Astrocyte of the cerebellum (primary cell): Measurements from ENCODE around the gene KCNIP1.
A peak's percentile ranks its signal among the peaks of the same experiment; 100 is the strongest.

ENCODE experiments used
- DNase-seq: peaks from one replicate; pipeline ENCODE4 v3.0.0-alpha.2; 2011; ENCODE audit warnings: low read depth
- H3K4me3 ChIP-seq: 2 replicates; pipeline ENCODE4 v1.5.1; 2011; ENCODE audit warnings: mild to moderate bottlenecking, low read depth, low read length, moderate library complexity
- in situ Hi-C: cut with HindIII; loops from 2 replicates; pipeline ENCODE4 v1.10.0; 2017; ENCODE audit warnings: low sequenced_read_pairs
- TF ChIP-seq, protein P1 (sequence below): IDR thresholded peaks from 2 replicates; pipeline ENCODE4 v1.5.1; 2012; ENCODE audit warnings: low read length, low read depth, moderate library complexity, mild to moderate bottlenecking; ENCODE audit errors: missing control alignments

Gene KCNIP1

DNA sequence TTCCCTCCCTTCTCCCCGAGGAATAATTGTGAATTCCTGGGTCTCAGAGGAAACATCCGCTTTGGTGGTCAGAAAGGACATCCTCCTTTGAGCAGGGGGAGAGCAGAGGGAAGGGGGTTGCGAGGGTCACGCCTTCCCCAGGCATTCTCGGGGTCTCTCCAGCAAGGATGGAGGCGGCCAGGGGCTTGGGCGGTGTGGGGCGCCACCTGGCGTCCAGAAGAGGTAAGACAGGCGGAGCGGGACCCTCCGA, 129.1 kb downstream of the KCNIP1 start:
- TF ChIP-seq, protein P1, sequence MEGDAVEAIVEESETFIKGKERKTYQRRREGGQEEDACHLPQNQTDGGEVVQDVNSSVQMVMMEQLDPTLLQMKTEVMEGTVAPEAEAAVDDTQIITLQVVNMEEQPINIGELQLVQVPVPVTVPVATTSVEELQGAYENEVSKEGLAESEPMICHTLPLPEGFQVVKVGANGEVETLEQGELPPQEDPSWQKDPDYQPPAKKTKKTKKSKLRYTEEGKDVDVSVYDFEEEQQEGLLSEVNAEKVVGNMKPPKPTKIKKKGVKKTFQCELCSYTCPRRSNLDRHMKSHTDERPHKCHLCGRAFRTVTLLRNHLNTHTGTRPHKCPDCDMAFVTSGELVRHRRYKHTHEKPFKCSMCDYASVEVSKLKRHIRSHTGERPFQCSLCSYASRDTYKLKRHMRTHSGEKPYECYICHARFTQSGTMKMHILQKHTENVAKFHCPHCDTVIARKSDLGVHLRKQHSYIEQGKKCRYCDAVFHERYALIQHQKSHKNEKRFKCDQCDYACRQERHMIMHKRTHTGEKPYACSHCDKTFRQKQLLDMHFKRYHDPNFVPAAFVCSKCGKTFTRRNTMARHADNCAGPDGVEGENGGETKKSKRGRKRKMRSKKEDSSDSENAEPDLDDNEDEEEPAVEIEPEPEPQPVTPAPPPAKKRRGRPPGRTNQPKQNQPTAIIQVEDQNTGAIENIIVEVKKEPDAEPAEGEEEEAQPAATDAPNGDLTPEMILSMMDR, result peak; percentile 95
- in situ Hi-C loops, result no loop called here
- peak overlapping the region; percentile 27 for H3K4me3 ChIP-seq
- no peak for DNase-seq

DNA sequence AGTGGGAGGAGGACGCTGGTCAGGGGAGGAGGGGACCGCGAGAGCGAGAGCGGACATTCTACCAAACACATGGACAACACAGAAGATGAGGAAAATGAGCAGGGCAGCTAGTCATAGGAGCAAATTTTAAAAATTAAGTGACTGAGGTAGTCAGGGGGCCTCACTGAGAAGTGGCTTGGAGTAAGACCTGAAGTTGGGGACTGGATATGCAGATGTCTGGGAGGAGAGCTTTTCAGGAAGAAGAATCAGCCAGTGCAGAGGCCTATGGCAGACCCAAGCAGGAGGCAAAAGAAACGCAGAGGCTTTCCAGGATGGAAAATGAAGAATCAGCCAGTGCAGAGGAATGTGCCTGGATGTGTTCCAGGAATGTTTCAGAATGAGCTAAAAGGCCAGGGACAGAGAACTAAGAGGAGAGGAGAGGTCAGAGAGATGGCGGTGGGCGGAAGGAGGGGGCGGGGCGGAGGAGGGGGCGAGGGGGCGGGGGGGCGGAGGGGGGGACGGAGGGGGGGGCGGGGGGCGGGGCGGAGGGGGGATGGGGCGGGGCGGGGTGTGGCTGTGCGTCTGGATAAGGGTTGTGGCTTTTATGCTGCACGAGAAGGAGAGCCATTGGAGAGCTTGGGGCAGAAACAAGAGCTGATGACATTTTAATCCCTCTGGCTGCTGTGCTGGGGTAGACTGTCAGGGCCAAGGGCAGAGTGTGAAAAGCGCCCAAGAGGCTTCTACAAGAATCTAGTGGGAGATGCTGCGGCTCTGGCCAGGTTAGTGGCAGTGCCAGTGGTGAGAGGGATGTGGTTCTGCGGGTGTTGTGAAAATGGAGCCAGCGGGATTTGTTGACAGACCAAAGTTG, 129.6 kb downstream of the KCNIP1 start:
- DNase-seq, result peak; percentile 69
- peak overlapping the region; percentile 27 for H3K4me3 ChIP-seq

DNA sequence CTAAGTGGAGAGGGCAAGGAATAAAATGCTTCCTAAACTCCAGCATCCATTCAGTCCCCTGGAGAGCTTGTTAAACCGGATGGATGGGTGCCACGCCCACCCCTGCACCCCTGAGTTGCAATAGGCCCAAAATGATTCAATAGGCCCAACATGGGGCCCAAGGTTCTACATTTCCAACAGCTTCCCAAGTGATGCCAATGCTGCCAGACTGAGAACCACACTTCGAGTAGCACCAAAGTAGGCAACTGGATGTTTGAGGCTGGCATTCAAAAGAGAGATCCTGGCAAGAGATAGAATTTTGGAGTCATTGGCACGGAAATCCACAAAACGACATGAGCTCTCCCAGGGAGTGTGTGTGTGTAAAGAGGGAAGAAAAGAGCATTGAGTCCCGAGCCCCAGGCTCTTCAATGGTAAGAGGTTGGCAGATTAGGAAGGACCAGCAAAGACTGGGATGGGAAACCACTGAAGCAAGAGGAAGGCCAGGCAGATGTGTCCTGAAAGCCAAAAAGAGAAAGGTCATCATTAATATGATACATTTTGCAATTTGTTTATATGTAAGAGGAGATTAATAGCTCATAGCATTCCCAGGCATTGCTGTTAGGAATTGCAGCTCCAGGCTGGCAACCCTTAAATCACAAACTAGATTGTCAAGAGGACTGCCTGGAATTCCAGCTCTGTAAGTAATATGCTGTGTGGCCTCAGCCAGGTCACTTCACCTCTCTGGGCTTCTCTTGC, 130.6 kb downstream of the KCNIP1 start:
- no peak overlapping the region for H3K4me3 ChIP-seq
- TF ChIP-seq, protein P1, result no peak
- DNase-seq, result no peak
- in situ Hi-C loops, result no loop called here

More for the DNA sequence above, 129.6 kb downstream of the KCNIP1 start:
- in situ Hi-C loops, result no loop called here
- TF ChIP-seq, protein P1, result no peak

DNA sequence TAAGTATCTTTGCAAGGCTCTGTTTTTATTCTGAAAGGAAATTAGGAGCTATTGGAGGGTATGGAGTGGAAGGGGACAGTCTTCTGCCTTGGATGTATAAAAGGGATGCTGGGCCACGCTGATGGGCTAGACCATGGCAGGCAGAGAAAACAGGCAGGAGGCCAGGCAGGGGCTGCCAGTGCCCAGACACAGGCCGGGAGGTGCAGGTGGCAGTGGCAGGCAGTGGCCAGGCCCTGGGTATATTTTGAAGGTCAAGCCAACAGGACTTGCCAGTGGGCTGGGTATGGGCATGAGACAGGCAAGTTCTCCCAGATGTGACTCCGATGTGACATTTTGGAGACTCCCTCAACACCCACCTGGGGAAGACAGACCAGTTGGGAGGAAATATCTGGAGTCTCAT, 131.9 kb downstream of the KCNIP1 start:
- DNase-seq, result no peak
- in situ Hi-C loops, result no loop called here
- TF ChIP-seq, protein P1, result no peak
- no peak overlapping the region for H3K4me3 ChIP-seq

DNA sequence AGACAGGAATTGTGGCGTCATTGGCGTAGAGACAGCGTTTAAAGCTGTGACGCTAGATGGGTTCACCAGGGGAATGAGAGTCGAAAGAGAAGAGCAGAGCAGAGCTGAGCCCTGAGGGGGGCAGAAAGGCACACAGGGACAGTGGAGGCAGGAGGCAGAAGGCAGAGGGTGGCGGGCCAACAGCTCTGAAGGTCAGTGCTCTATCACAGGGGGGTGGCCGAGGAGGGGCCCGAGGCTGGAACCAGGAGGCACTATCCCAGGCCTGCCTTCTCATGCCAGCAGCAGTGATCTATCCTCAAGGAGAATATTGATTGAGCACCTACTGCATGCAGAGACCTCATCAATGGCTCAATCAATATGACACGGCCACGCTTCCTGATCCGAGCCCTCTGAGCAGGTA, 132.4 kb downstream of the KCNIP1 start:
- DNase-seq, result no peak
- in situ Hi-C loops, result no loop called here
- TF ChIP-seq, protein P1, result no peak
- H3K4me3 ChIP-seq, result no peak overlapping the region

DNA sequence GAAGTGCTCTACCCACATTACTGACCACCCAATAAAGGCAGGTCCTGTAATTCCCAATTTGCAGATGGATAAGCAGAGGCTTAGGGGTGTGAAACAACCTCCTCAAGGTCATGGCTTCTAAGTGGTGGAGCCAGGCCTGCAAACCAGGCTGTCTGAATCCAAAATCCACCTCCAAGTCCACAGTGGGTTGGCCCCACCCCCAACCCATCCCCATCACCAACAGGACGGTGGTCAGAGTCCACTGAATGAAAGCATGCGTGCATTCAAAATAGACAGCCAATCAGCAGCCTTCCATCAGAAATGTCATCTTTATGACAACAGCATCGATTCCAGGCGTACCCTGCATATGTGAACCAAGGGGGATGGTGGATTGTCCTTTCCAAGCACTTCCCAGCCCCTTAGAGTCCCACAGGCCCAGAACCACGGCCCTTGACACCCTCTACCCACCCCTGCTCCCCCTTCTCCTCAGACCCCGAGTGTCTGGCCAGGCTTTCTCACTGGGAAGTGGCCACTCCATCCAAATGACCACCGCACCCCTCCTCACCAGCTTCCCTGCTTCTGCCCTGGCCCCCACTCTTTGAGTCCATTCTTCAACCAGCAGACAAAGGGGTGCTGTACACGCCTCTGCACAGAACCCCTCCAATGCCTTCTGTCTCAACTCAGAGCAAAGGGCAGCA, 133.1 kb downstream of the KCNIP1 start:
- in situ Hi-C loops, result no loop called here

More for the DNA sequence above, 133.1 kb downstream of the KCNIP1 start:
- H3K4me3 ChIP-seq, result no peak overlapping the region
- DNase-seq, result no peak
- TF ChIP-seq, protein P1, result no peak
